ENCODE results near the gene PITPNM3.

GRCh38 chr17:6573982-6574686 is 17.8 kb upstream of the PITPNM3 start:
- TF ChIP-seq EZH2 (IDR thresholded peaks at IDR 0.05) (no peak), POLR2AphosphoS5 (IDR thresholded peaks at IDR 0.05; ENCODE audit: borderline replicate concordance, low read depth, low read length) (no peak)
